ENCODE results near the gene FRMD4B.

Gene FRMD4B

GRCh38 chr3:69165744-69166143 lies 220.1 kb downstream of the FRMD4B start:
- TF ChIP-seq CTCF (IDR thresholded peaks at IDR 0.05; ENCODE audit: borderline replicate concordance, control extremely low read depth, extremely low read depth, insufficient read depth, missing control alignments): no peak
- DNase-seq (ENCODE audit: low spot score): no peak
- in situ Hi-C loops (cut with MboI; ENCODE audit: low sequenced_read_pairs, unreplicated experiment): loop anchor here (25.0 kb wide), 1 partner anchor 497 kb away; no protein-coding TSS in a partner anchor

GRCh38 chr3:69164296-69164695 lies 221.6 kb downstream of the FRMD4B start:
- in situ Hi-C loops (cut with MboI; ENCODE audit: low sequenced_read_pairs, unreplicated experiment): loop anchor here (5.0 to 25.0 kb wide), 2 partner anchors 143 to 498 kb away; no protein-coding TSS in a partner anchor

GRCh38 chr3:69162308-69162980 lies 223.4 kb downstream of the FRMD4B start:
- TF ChIP-seq CTCF (IDR thresholded peaks at IDR 0.05; ENCODE audit: borderline replicate concordance, control extremely low read depth, extremely low read depth, insufficient read depth, missing control alignments): no peak
- DNase-seq (ENCODE audit: low spot score): no peak
- in situ Hi-C loops (cut with MboI; ENCODE audit: low sequenced_read_pairs, unreplicated experiment): loop anchor here (5.0 to 25.0 kb wide), 2 partner anchors 145 to 500 kb away; no protein-coding TSS in a partner anchor

More at GRCh38 chr3:69164296-69164695, 221.6 kb downstream of the FRMD4B start:
- no peak for DNase-seq (ENCODE audit: low spot score)
- TF ChIP-seq CTCF (IDR thresholded peaks at IDR 0.05; ENCODE audit: borderline replicate concordance, control extremely low read depth, extremely low read depth, insufficient read depth, missing control alignments): no peak

GRCh38 chr3:69161587-69162307 lies 224.1 kb downstream of the FRMD4B start:
- DNase-seq (ENCODE audit: low spot score): peak; percentile 60
- in situ Hi-C loops (cut with MboI; ENCODE audit: low sequenced_read_pairs, unreplicated experiment): loop anchor here (5.0 to 25.0 kb wide), 2 partner anchors 146 to 501 kb away; no protein-coding TSS in a partner anchor
- peak; percentile 73 for TF ChIP-seq CTCF (IDR thresholded peaks at IDR 0.05; ENCODE audit: borderline replicate concordance, control extremely low read depth, extremely low read depth, insufficient read depth, missing control alignments)

DNA sequence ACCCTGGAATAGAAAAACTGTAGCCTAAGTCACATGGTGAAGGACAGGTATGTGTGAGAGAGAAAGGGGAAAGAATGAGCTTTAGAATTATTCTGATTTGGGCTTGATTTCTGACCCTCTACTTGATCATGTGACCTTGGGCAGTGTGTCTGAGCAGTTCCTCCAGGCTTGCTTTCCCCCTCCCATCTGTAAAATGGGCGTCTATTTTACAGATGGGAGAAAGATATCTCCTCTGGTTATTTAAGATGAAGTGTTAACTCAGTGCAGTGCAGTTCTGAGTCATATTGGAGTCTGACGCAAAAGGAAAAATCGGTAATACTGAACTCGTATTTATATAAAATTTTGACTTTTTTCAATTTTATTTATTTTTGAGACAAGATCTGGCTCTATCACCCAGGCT lies 225.4 kb downstream of the FRMD4B start:
- in situ Hi-C loops (cut with MboI; ENCODE audit: low sequenced_read_pairs, unreplicated experiment): loop anchor here (5.0 to 25.0 kb wide), 2 partner anchors 147 to 502 kb away; no protein-coding TSS in a partner anchor
- TF ChIP-seq CTCF (IDR thresholded peaks at IDR 0.05; ENCODE audit: borderline replicate concordance, control extremely low read depth, extremely low read depth, insufficient read depth, missing control alignments): no peak
- DNase-seq (ENCODE audit: low spot score): no peak

DNA sequence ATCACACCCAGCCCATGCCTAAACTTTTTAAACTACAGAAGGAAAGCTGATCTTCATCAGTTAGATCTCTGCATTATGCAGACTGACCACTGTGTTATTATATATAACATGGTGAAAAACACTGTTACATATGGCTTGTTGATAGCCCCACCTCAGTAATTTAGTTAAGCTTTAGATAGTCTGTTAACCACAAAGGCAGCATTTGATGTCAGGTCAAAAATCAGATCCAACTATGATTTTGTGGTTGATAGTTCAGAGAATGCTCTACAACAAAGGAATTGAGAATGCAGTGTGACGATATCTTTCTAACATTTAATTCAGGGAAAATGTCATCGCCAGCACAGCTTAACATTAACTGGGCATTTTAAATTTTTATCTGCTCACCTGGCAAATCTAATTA lies 225.8 kb downstream of the FRMD4B start:
- DNase-seq (ENCODE audit: low spot score): no peak
- in situ Hi-C loops (cut with MboI; ENCODE audit: low sequenced_read_pairs, unreplicated experiment): loop anchor here (5.0 to 25.0 kb wide), 2 partner anchors 147 to 502 kb away; no protein-coding TSS in a partner anchor
- TF ChIP-seq CTCF (IDR thresholded peaks at IDR 0.05; ENCODE audit: borderline replicate concordance, control extremely low read depth, extremely low read depth, insufficient read depth, missing control alignments): no peak
